ENCODE data around the gene ARL5A. TPM values are rescaled to one million over a fixed set of nuclear protein-coding genes. Genes with fewer than 3 reads are reported as not detected.

Gene ARL5A
- total and polyA plus RNA-seq, 9 of the 15 experiments (the other 6 are each of a cell fraction or from before 2014, with no cell fraction given) = 16.3 to 117 (median 88.4) TPM

DNA sequence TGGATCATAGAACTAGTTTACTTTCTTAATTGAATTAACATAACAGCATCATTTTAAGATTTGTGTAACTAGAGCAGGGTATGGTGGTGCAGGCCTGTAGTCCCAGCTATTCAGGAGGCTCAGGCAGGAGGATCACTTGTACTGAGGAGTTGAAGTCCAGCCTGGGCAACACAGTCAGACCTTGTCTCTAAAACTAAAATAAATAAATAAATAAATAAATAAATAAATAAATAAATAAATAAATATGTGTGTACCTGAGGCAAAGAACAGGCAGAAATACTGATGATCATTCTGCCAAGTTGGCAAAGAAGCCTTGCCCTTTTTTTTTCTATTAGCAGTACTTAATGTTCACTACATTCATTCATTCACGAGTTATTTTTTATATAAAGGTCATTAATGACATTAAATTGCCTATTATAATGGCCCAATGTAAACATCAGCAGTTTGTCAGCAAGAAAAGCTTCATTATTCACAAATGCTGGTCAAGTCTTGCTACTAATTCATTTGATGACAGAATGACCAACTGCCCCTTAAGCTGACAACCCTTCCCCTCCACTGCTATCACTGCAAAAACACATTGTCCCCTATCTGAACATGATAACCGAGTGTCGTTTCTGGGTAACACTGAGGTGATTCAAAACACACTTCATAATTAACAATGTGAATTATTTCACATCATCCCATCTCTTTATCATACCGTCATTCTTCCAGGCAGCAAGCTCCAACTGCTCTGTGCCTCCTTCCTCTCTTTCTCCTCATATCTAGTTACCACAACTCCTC is 39.0 kb downstream of the ARL5A start (continued):
- no peak for TF ChIP-seq NCOA6 (IDR thresholded peaks at IDR 0.05)
- TF ChIP-seq TSHZ1 (CRISPR knock-in tag; IDR thresholded peaks at IDR 0.05) = no peak
- TF ChIP-seq GATA2 (CRISPR knock-in tag; IDR thresholded peaks at IDR 0.05) = peak; percentile 87
- TF ChIP-seq RUNX1 (IDR thresholded peaks at IDR 0.05; ENCODE audit: low read depth) = no peak
- no peak for TF ChIP-seq SIX5 (IDR thresholded peaks at IDR 0.05; ENCODE audit: borderline replicate concordance in 1 of 2, insufficient read depth in 1 of 2, low read depth in 1 of 2, low read length in 2 of 2)
- TF ChIP-seq PURB (CRISPR knock-in tag; IDR thresholded peaks at IDR 0.05; ENCODE audit: low read depth) = no peak
- TF ChIP-seq, protein P1, sequence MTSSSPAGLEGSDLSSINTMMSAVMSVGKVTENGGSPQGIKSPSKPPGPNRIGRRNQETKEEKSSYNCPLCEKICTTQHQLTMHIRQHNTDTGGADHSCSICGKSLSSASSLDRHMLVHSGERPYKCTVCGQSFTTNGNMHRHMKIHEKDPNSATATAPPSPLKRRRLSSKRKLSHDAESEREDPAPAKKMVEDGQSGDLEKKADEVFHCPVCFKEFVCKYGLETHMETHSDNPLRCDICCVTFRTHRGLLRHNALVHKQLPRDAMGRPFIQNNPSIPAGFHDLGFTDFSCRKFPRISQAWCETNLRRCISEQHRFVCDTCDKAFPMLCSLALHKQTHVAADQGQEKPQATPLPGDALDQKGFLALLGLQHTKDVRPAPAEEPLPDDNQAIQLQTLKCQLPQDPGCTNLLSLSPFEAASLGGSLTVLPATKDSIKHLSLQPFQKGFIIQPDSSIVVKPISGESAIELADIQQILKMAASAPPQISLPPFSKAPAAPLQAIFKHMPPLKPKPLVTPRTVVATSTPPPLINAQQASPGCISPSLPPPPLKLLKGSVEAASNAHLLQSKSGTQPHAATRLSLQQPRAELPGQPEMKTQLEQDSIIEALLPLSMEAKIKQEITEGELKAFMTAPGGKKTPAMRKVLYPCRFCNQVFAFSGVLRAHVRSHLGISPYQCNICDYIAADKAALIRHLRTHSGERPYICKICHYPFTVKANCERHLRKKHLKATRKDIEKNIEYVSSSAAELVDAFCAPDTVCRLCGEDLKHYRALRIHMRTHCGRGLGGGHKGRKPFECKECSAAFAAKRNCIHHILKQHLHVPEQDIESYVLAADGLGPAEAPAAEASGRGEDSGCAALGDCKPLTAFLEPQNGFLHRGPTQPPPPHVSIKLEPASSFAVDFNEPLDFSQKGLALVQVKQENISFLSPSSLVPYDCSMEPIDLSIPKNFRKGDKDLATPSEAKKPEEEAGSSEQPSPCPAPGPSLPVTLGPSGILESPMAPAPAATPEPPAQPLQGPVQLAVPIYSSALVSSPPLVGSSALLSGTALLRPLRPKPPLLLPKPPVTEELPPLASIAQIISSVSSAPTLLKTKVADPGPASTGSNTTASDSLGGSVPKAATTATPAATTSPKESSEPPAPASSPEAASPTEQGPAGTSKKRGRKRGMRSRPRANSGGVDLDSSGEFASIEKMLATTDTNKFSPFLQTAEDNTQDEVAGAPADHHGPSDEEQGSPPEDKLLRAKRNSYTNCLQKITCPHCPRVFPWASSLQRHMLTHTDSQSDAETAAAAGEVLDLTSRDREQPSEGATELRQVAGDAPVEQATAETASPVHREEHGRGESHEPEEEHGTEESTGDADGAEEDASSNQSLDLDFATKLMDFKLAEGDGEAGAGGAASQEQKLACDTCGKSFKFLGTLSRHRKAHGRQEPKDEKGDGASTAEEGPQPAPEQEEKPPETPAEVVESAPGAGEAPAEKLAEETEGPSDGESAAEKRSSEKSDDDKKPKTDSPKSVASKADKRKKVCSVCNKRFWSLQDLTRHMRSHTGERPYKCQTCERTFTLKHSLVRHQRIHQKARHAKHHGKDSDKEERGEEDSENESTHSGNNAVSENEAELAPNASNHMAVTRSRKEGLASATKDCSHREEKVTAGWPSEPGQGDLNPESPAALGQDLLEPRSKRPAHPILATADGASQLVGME (CRISPR knock-in tag; IDR thresholded peaks at IDR 0.05) = no peak
- no peak for TF ChIP-seq ERF (CRISPR knock-in tag; IDR thresholded peaks at IDR 0.05)
- no peak for TF ChIP-seq ZNF143 (CRISPR knock-in tag; IDR thresholded peaks at IDR 0.05)
- TF ChIP-seq PHTF2 (CRISPR knock-in tag; IDR thresholded peaks at IDR 0.05) = no peak
- no peak for TF ChIP-seq TSC22D4 (tag; IDR thresholded peaks at IDR 0.05)
- no peak for TF ChIP-seq TGIF2 (CRISPR knock-in tag; IDR thresholded peaks at IDR 0.05)
- peak; percentile 35; the same call in 1 of the 2 replicates for TF ChIP-seq DMBX1 (CRISPR knock-in tag; IDR thresholded peaks at IDR 0.05; ENCODE audit: borderline replicate concordance)
- no peak for TF ChIP-seq ZNF354B (CRISPR knock-in tag; IDR thresholded peaks at IDR 0.05)
- no peak for TF ChIP-seq ZFPM2 (CRISPR knock-in tag; IDR thresholded peaks at IDR 0.05)
- no peak for TF ChIP-seq ZNF253 (CRISPR knock-in tag; conservative IDR thresholded peaks at IDR 0.05)
- peak; percentile 92 for TF ChIP-seq TAL1 (IDR thresholded peaks at IDR 0.05)
- TF ChIP-seq ZNF197 (CRISPR knock-in tag; IDR thresholded peaks at IDR 0.05; ENCODE audit: low read depth) = 0 out of 2 replicates have a peak, but pooled peaks have one; percentile 28
- no peak for TF ChIP-seq HNRNPUL1 (IDR thresholded peaks at IDR 0.05; ENCODE audit: low read length)
- TF ChIP-seq KDM1A (IDR thresholded peaks at IDR 0.05) = peak; percentile 83 to 84
- TF ChIP-seq ZNF282 (CRISPR knock-in tag; IDR thresholded peaks at IDR 0.05) = no peak

Measured in K562 (cell line).